SHP77 (cell line): ENCODE data around the gene FTHL17.

ENCODE experiments used
- DNase-seq, 2 experiments: peaks; one replicate each; lab custom pipeline; 2025; lab: John Stamatoyannopoulos, UW

Gene FTHL17

DNA sequence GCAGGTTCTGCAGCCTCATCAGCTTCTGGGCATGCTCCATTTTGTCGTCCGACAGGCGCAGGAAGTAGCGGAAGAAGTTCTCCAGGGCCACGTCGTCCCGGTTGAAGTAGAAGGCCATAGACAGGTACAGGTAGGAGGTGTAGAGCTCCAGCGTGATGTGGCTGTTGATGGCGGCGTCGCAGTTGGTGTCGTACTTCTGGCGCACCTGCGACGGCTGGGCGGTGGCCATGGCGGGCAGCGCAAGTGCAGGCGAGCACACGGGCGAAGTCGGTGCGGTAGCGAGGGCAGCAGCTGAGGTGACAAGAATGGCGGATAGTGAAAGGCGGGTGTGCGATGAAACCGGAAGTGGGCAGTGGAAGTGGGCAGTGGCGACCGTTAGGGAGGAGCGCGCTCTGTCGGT lies at the start of gene FTHL17:
TSS of gene FTHL17 (minus strand) at position 317 of the 400 bp plus-strand sequence. CDS start at position 229, 88 bp downstream.
- no peak for DNase-seq

GRCh38 chrX:31117266-31117665 lies 45.4 kb upstream of the FTHL17 start:
- DNase-seq = no peak

DNA sequence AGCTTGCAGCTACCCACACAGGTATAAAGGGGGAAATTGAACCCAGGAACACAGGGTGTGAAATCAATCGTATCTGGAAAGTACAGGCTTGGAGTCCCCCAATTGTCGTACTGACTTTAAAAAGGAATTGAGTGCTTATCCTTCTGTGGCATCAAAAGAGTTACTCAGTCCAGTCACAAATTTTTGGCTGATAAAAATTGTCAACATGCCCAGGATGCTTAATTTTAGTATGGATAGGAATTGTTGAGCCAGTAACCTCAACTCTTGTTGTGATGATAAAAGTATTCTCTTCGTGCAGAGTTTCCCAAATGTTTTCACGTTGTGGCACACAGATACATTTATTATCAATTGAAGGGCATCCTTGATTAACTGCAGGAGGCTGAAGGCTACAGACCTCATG lies 43.6 kb upstream of the FTHL17 start:
- no peak for DNase-seq

- no peak for DNase-seq
These were observed 43.0 kb upstream of the FTHL17 start for GRCh38 chrX:31114858-31115257.

GRCh38 chrX:31112226-31112999 lies 40.6 kb upstream of the FTHL17 start:
- no peak for DNase-seq

- no peak for DNase-seq
These were observed 38.8 kb upstream of the FTHL17 start for GRCh38 chrX:31110657-31111056.

- no peak for DNase-seq
These were observed 27.8 kb upstream of the FTHL17 start for GRCh38 chrX:31099536-31100090.

DNA sequence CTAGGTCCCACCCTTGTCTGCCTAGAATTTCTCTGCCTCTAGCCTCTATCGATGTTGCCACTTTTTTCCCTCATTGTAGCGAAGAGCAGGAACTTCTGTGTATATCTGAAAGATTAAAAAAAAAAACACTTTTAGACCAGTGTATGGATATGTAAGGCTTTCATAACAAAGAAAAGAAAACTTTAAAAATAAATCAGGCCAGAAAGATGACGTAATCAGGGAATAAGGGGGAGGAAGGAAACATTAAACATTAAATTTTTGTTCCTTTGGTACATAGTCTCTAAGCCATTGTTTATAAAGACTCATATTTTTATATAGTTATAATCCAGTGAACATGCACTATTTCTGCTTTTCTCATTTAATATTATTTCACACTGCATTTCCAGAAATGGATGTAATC lies 26.2 kb upstream of the FTHL17 start:
- DNase-seq = no peak

DNA sequence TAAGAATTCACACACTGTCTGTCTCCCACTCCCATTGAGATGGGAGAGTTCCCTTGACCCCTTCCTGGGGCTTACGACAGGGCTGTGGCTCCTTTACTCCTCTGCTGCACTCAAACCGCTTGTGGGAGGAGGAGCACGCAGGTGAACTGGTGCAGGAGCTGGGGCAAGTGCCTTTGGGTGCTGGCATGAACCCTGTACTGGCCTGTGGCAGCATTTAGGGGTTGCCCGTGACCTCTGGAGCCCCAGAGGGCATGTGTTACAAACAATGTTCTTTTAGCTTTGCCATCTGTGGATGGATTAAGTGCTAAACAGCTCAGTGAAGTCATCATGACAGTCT lies 21.8 kb upstream of the FTHL17 start:
- no peak for DNase-seq

DNA sequence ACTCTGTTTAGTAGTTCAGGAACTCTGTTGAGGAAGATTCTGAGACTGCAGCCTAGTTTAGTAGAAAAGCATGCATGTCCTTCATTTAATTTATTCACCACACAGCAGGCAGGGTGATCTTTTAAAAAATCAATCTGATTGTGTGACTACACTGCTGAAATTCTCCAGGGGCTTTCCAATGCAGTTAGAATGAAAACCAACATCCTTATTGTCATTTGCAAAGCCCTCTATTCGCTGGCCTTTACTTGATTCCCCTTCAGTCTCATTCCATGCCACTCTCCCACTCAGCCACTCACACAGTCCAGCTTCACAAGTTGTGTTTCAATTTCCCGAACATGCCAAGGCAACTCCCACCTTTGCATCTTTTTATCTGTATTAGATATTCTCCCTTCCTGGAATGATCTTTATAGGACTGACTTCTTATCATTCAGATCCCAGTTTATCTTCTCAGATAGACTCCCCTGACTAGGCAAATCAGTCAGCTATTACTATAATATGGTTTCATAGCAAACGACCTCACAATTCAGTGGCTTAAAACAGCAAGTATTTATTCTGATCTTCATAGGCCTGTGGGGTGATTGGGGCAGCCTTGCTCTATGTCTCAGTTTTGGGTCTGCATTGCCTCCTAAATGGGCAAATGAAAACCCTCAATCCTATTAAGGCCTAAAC lies 21.3 kb upstream of the FTHL17 start:
- DNase-seq = no peak

GRCh38 chrX:31092476-31092875 lies 20.6 kb upstream of the FTHL17 start:
- DNase-seq = no peak

GRCh38 chrX:31091819-31092218 lies 20.0 kb upstream of the FTHL17 start:
- DNase-seq = no peak

- no peak for DNase-seq
These were observed 2.7 kb upstream of the FTHL17 start for GRCh38 chrX:31074522-31074921.

DNA sequence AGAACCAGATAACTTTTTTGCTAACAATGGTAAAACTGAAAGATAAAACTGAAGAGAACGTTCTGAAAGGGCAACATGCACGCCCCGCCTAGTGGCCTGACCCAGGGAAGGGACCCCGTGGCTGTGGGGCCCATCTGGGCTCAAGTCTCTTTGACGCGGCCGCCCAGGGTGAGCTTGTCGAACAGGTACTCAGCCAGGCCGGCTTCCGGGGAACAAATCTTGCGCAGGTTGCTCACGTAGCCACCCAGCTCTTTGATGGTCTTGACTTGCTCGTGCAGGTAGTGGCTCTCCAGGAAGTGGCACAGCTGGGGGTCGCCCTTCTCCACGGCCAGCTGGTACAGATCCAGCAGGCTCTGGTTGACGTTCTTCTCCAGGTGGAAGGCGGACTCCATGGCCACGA lies 579 bp downstream of the FTHL17 start:
- DNase-seq = no peak

DNA sequence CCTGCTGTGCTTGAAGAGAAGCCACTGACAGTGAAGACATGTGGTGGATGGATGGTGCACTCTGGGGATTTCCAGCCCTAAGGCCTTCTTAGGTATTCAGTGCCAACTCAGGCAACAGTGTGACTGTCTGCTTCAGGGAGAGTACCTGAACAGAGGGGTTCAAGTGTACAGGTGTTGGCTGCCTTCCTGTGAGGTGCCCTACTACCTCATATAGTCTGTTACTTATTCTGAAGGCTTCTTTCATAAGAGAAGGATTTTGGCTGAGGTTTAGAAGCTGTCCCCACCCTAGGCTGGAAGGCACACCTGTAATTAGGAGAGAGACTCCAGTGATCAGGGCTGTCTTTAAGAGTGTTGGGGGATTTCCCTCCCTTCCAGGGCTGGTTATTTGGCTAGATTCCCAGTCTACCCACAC lies 1.8 kb downstream of the FTHL17 start:
- no peak for DNase-seq

DNA sequence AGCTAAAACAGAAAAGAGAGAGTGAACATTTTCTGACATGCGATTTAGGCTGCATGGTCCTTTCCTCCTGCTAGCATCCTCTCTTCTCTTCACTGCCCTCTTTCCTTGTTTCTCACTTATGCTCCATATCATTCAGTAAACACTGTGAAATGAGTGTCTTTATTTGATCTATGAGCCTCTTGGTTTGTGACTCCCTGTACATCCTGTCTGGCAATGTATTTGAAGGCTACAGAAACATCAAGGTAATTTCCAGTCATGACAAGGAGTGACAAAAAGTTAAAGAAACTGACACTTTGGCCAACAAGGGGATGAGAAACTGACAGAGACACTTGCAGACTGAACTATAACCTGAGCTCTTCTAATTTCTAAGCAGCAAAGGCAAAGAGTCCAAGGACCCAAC lies 8.7 kb downstream of the FTHL17 start:
- no peak for DNase-seq

DNA sequence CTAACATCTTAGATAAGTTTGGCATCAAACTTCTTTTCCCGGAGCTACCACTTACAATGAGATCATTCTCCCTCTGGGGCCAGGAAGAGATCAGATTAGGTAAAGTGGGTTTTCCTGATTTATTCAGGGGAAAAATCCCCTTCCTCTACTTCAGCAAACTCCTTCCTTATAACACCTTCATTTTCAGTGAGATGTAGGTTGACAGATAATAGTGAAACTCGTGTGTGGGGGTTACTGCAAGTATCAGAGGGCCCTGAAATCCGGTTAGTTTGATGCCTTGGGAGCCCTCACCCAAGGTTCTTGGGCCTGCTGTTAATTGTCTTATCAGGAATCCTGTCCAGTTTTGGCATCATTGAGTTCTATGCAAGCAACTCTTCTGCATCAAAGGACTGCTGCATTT lies 10.8 kb downstream of the FTHL17 start:
- no peak for DNase-seq

- DNase-seq = no peak
These were observed 11.8 kb downstream of the FTHL17 start for GRCh38 chrX:31060016-31060415.

DNA sequence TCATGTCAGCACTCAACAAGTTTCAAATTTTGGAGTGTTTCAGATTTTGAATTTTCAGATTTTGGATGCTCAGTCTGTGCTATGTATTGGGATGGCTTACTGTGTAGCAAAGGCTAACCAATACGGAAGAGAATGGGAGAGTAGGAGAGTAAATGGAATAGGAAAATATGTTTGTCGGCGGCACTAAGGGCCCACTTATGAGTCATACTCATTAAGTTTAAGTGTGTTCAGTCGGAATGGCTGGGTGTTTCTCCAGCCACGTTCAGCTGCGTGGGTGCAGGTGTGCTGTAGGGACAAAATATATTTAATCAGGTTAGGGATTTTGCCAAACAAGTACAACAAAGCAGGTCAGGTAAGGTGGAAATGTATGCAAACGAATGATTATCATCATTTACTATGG lies 13.6 kb downstream of the FTHL17 start:
- DNase-seq = no peak

DNA sequence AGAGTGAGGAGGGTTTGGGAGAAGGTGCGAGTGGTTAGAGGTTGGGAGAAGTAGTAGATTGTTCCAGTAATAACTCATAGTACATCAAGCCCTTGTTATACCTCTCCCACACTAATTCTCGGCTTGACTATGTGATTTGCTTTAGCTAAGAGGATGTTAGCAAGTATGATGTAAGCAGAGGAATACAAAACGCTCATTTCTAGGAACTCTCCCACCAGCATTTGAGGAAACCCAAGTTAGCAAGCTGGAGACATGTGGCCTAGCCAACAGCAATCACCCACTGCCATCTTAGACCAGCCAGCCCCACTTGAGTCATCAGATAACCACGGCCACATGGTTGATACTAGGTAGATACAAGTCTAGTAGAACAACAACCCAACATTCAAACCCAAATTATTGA lies 14.2 kb downstream of the FTHL17 start:
- no peak for DNase-seq

- DNase-seq = no peak
These were observed 14.6 kb downstream of the FTHL17 start for GRCh38 chrX:31057291-31057690.

DNA sequence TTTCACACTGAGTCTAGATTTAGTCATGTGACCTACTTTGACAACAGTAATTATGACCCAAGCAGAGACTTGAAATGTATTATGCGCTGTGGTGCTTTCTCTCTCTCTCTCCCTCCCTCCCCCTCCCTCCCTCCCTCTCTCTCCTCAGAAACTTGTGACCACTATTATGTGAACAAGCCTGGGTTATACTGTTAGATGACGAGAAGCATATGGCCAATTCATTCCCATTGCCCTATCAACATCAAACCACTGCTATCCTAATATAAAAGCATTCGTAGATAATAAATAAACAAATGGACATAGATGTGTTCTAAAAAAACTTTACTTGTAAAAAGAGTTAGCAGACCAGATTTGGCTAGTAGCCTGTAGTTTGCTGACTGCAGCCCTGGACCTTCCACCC lies 18.2 kb downstream of the FTHL17 start:
- no peak for DNase-seq

- DNase-seq = no peak
These were observed 32.5 kb downstream of the FTHL17 start for GRCh38 chrX:31039327-31039711.
